ENCODE data around the gene NFIL3. TPM values are rescaled to one million over a fixed set of nuclear protein-coding genes. Genes with fewer than 3 reads are reported as not detected.

The NFIL3 gene
- total RNA-seq, 2 donors from 2014 or later = 20.1 to 22.1 TPM

Other genes with a start within 250 kb of the NFIL3 start
- gene AUH, start 61.9 kb downstream of the NFIL3 start, total RNA-seq = 10 to 100 TPM; 15.2 to 17.2 TPM